Neutrophil (primary cell): ENCODE measurements around the gene CENPX.

Source experiments
- H3K27ac ChIP-seq: fragments of 200-600 bp; sonication (generic); 2 replicates; pipeline ENCODE4 v1.5.1; 2016; ENCODE audit warnings: mild to moderate bottlenecking, moderate library complexity
- H3K27me3 ChIP-seq: fragments of 200-600 bp; sonication (generic); 2 replicates; pipeline ENCODE4 v1.6.0; 2016; ENCODE audit warnings: mild to moderate bottlenecking
- H3K36me3 ChIP-seq: fragments of 200-600 bp; sonication (generic); 2 replicates; pipeline ENCODE4 v1.5.1; 2017
- H3K4me1 ChIP-seq, 2 experiments: fragments of 200-600 bp in 1 of 2; sonication (generic) in 1 of 2; 1 replicate in 1 of 2; 2 replicates in 1 of 2; pipeline versions ENCODE4 v1.5.1 to v1.6.1; 2013 to 2016; ENCODE audit warnings: low read depth in 1 of 2, low read length in 1 of 2, mild to moderate bottlenecking in 1 of 2, moderate library complexity in 1 of 2; ENCODE audit not compliant: control insufficient read depth in 1 of 2, insufficient read depth in 1 of 2
- H3K4me3 ChIP-seq, 2 experiments: fragments of 200-600 bp in 1 of 2; sonication (generic) in 1 of 2; 1 replicate in 1 of 2; 2 replicates in 1 of 2; pipeline ENCODE4 v1.5.1; 2013 to 2016; ENCODE audit warnings: low read depth in 1 of 2, low read length in 1 of 2, mild to moderate bottlenecking in 1 of 2, moderate library complexity in 1 of 2
- H3K9me3 ChIP-seq: fragments of 200-600 bp; sonication (generic); 2 replicates; pipeline ENCODE4 v1.5.1; 2016
- TF ChIP-seq, protein P1 (sequence below): fragments of 200-600 bp; sonication (generic); IDR thresholded peaks from 2 replicates; pipeline ENCODE4 v1.5.1; 2016; ENCODE audit warnings: antibody characterized with exemption

CENPX gene

DNA sequence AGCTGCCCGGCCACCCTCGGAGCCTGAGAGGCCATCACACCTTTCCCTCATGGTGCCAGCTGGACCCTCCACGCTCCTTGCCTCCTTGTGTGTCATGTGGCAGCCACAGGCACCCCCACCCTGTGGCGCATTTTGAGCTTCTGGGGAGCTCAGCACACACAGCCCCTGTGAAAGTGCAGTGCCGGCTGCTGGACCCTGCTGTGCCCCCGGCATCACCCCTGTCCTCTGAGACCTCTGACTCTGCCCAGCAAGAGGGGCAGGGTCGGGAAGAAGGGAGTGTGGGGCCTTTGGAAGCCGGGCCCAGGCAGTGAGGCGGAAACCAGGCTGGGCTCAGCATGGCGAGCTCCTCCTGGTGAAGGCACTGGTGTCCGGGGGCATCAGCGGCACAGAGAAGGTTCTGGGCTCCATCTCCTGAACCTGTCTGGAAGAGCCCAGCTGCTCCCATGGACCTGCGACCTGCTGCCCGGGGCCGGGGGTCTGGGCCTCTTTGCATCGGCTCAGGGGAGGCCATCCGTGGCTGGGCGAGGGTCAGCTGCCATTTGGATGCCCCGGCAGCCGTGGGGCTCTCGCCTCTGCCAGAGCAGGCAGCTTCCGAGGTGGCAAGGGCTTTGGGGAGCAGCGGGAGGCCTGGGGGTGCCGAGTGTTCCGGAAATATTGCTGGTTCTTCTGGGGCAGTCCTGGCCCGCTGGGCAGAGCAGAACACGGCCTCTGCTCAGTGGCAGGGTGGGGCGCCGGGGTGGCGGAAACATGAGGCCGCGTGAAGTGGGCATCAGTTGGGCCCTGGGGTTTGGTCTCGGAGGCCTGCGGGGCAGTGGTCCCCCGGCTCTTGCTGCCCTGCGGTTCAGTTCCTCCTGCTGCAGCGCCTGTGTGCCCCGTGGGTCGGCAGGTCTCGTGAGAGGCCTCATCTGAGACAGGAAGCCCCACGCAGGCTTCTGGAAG is 17.9 kb downstream of the CENPX start:
- TF ChIP-seq, protein P1, sequence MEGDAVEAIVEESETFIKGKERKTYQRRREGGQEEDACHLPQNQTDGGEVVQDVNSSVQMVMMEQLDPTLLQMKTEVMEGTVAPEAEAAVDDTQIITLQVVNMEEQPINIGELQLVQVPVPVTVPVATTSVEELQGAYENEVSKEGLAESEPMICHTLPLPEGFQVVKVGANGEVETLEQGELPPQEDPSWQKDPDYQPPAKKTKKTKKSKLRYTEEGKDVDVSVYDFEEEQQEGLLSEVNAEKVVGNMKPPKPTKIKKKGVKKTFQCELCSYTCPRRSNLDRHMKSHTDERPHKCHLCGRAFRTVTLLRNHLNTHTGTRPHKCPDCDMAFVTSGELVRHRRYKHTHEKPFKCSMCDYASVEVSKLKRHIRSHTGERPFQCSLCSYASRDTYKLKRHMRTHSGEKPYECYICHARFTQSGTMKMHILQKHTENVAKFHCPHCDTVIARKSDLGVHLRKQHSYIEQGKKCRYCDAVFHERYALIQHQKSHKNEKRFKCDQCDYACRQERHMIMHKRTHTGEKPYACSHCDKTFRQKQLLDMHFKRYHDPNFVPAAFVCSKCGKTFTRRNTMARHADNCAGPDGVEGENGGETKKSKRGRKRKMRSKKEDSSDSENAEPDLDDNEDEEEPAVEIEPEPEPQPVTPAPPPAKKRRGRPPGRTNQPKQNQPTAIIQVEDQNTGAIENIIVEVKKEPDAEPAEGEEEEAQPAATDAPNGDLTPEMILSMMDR, result no peak
- Histone ChIP-seq H3K4me3 (no peak overlapping the region), H3K27me3 (no peaks in the 10 kb centered on the region), H3K27ac (no peak overlapping the region), H3K36me3 (no peaks in the 10 kb centered on the region), H3K9me3 (no peaks in the 10 kb centered on the region), H3K4me1 (no peaks in the 10 kb centered on the region)

DNA sequence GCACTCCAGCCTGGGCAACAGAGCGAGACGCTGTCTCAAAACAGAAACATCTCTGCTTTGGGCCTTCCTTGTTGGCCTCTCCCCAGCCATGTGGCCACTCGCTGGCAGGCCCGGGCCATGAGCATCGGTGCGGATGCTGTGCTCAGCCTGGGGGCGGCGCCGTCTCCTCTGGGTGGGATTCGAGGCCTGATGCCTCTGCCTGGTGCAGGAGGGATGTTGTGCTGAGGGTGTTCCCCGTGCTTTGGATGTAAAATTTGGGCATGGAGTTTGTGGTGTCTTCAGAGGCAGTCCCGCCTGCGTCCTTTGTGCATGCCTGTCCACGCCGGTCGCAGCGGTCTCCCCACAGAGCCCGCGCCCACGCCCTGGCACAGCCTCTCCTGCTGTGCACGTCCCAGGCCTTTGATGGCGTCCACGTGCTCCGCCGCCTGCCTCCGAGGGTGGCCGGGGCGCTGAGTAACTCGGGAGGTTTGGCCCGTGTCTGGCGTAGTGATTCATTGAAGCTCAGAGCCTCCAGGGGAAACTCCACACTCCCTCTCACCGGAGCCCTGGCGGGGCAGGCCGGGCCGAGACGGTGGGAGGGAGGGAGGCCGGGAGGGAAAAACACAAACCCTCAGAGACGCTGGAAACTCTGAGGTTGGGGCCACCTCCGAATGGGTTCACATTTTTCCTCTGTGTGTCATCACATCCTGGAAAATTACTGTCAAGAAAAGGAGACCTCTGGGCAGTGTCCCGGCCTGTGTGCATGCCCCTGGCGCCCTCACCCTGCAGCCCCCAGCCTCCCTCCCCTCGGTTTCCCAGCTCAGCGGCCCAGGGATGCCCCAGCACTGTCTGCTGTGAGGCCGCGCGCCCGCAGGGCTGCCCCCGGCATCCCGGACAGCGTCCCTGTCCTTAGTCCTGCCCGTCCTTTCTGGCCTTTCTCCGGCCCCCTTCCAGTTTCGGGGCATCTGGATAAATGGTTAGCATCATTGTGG is 19.0 kb downstream of the CENPX start:
- H3K27ac ChIP-seq, result no peak overlapping the region
- H3K36me3 ChIP-seq, result no peaks in the 10 kb centered on the region
- H3K9me3 ChIP-seq, result no peaks in the 10 kb centered on the region
- no peaks in the 10 kb centered on the region for H3K27me3 ChIP-seq
- H3K4me1 ChIP-seq, result no peaks in the 10 kb centered on the region
- no peak overlapping the region for H3K4me3 ChIP-seq
- TF ChIP-seq, protein P1, result no peak

- no peaks in the 10 kb centered on the region for H3K4me1 ChIP-seq
- TF ChIP-seq, protein P1, result no peak
Measured at GRCh38 chr17:82001571-82002056, 21.1 kb downstream of the CENPX start.

DNA sequence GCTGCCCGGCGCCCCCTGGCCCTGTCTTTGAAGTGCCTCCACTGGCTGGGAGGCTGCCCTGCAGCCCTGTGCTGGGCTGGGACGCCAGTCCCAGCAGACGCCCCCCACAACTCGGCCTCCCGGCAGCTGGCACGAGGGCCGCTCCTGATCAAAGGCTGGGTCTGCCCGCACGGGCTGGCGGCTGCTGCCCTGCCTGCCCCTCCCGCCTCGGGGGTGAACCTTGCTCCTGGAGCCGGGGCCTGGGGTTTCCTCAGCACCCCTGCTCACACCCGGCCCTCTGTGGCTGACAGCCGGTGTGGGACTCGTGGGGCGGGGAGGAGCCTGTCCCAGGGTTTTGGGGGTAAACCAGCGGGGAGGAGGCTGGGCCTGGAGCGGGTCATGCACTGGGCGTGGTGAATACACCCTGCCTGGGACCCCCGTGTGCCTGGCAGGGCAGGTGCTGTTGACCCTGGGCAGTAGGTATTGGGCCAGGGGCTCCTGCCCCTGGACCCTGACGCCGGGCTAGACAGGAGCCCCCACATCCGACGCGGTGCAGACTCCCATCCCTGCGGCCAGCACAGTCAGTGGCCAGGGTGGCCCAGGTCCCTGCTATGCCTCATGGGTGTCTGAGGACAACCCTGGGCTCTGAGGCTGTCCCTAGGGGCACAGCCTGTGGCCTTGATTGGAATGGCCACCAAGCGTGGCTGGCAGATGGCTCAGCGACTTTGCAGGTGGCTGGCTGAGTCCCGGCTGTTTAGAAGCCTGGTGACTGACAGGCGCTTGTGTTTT is 21.7 kb downstream of the CENPX start:
- no peaks in the 10 kb centered on the region for H3K4me1 ChIP-seq
- H3K36me3 ChIP-seq, result peaks cover 7% of the 10 kb centered on the region
- H3K27ac ChIP-seq, result no peak overlapping the region
- no peaks in the 10 kb centered on the region for H3K27me3 ChIP-seq
- TF ChIP-seq, protein P1, result no peak
- H3K4me3 ChIP-seq, result no peak overlapping the region
- no peaks in the 10 kb centered on the region for H3K9me3 ChIP-seq

More at GRCh38 chr17:82001571-82002056, 21.1 kb downstream of the CENPX start:
- H3K9me3 ChIP-seq, result no peaks in the 10 kb centered on the region
- H3K27me3 ChIP-seq, result no peaks in the 10 kb centered on the region
- no peak overlapping the region for H3K4me3 ChIP-seq
- H3K36me3 ChIP-seq, result peaks cover 6% of the 10 kb centered on the region
- H3K27ac ChIP-seq, result no peak overlapping the region
